H1 (cell line): ENCODE results near the gene WDR90.

Experiments used
- RFX5 ChIP-seq: IDR thresholded peaks from 2 replicates; pipeline ENCODE4 v1.6.1; 2011; ENCODE audit warnings: low read depth, low read length, improper control_type of control experiment, borderline replicate concordance
- TAF1 ChIP-seq: IDR thresholded peaks from 2 replicates; pipeline ENCODE4 v1.6.1; 2011; ENCODE audit warnings: mild to moderate bottlenecking, low read depth, low read length
- TCF12 ChIP-seq: IDR thresholded peaks from 2 replicates; pipeline ENCODE4 v1.6.1; 2011; ENCODE audit warnings: low read depth, mild to moderate bottlenecking, low read length
- TF ChIP-seq, protein P1 (sequence below), 3 experiments: IDR thresholded peaks; 1 replicate in 2 of 3; 2 replicates in 1 of 3; pipeline versions ENCODE4 v1.5.1 to v1.6.1; 2011; ENCODE audit warnings: low read length in 3 of 3, mild to moderate bottlenecking in 3 of 3, inconsistent platforms in 2 of 3, low read depth in 1 of 3, moderate library complexity in 1 of 3; ENCODE audit not compliant: insufficient read depth in 1 of 3; ENCODE audit errors: control extremely low read depth in 1 of 3

DNA sequence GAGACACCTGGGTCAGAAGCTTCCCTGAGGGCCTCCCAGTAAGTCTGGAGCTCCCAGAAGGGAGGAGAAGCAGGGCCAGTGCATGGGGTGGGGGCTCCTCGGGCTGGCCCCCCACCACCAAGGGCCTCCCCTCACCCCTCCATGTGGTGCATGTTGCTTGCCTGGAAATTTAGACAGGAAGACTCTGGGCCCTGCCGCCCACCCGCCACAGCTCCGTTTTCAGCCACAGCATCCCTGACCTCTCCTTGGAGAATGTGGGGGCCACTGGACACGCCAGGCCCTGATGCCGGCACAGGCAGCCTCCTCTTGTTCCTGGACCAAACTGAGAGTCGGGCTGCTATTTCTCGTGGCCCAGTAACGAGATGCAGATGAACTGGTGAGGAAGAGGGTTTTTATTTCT is 10.3 kb upstream of the WDR90 start:
- TF ChIP-seq TCF12 (no peak), TAF1 (no peak), RFX5 (no peak)
- TF ChIP-seq, protein P1, sequence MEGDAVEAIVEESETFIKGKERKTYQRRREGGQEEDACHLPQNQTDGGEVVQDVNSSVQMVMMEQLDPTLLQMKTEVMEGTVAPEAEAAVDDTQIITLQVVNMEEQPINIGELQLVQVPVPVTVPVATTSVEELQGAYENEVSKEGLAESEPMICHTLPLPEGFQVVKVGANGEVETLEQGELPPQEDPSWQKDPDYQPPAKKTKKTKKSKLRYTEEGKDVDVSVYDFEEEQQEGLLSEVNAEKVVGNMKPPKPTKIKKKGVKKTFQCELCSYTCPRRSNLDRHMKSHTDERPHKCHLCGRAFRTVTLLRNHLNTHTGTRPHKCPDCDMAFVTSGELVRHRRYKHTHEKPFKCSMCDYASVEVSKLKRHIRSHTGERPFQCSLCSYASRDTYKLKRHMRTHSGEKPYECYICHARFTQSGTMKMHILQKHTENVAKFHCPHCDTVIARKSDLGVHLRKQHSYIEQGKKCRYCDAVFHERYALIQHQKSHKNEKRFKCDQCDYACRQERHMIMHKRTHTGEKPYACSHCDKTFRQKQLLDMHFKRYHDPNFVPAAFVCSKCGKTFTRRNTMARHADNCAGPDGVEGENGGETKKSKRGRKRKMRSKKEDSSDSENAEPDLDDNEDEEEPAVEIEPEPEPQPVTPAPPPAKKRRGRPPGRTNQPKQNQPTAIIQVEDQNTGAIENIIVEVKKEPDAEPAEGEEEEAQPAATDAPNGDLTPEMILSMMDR (IDR thresholded peaks at IDR 0.05; ENCODE audit: control extremely low read depth in 1 of 3, insufficient read depth in 1 of 3, low read depth in 1 of 3, low read length in 3 of 3): no peak
